Endometrial microvascular endothelial cells (primary cell): ENCODE data around the gene STX8. TPM values are rescaled to one million over a fixed set of nuclear protein-coding genes. Genes with fewer than 3 reads are reported as not detected.
"Not testable (repeated sequence)": the region's sequence is repeated elsewhere in the genome, so short reads cannot be mapped to it uniquely, and the experiment has no call there.

Experiments used
- in situ Hi-C: cut with HindIII; loops from 2 replicates; pipeline ENCODE4 v1.10.0; 2017; ENCODE audit warnings: low sequenced_read_pairs, low pct_unique_long_range_greater_than_20kb; ENCODE audit errors: inconsistent ontology term
- total RNA-seq: library from RNA; depleted of rRNA; stranded (reverse); fragments of >200 nt; gene quantifications from one replicate; pipeline ENCODE4 v1.2.3, GENCODE V29; 2015; ENCODE audit errors: inconsistent ontology term

Gene STX8
- total RNA-seq, 1 donor from 2014 or later, result 53.2 TPM

DNA sequence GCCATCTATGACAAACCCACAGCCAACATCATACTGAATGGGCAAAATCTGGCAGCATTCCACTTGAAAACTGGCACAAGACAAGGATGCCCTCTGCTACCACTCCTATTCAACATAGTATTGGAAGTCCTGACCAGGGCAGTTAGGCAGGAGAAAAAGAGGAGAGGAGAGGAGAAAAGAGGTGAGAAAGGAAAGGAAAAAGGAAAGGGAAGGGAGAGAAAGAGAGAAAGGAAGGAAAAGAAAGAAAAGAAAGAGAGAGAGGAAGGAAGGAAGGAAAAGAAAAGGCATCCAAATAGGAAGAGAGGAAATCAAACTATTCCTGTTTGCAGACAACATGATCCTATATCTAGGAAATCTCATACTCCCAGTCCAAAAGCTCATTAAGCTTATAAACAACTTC, 11.5 kb downstream of the STX8 start:
- in situ Hi-C loops, result no loop called here

DNA sequence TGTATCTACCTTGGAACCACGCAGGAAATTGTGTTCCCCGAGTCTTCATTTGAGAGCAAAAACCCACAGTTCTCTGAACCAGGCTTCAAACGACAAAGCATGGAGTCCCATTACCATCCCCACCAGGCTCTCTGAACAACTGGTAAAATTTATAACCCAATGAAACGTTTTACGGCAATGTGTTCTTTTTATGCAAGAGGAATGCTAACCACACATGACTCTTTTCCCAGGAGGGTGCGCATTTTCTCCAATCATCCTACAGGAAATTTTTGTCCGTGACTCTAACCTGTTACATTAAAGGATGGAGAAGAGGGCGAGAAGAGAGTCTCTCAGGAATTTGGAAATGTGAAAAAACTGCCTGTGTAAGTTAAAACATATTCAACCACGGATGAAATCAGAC, 17.8 kb downstream of the STX8 start:
- in situ Hi-C loops, result no loop called here

DNA sequence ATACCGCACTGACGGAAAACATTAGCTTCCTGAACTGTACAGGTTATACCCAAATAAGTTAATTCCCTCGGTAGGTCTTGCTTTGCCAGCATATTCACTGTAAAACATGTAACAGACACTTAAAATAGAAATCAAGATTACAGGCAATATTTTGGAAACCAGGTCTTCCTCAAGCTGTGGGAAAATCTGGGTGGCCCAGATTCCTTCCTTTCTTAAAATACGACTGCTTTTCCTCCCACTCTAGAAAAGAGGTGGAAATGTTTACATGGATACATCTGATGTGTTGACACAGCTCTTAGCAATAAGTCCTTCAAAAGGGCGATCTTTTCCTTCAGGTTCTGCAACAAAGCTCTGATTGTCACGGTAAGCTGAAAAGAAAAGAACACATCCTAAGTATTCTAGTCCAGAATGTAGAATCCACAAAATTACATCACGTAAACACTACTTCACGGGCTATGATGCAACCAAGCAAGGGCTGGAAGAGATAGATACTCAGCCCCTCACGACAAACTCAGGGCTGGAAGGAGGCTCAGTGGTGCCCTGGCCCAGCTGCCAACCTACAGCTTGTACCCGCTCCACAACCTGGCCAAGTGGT, 18.4 kb downstream of the STX8 start:
- in situ Hi-C loops, result no loop called here

DNA sequence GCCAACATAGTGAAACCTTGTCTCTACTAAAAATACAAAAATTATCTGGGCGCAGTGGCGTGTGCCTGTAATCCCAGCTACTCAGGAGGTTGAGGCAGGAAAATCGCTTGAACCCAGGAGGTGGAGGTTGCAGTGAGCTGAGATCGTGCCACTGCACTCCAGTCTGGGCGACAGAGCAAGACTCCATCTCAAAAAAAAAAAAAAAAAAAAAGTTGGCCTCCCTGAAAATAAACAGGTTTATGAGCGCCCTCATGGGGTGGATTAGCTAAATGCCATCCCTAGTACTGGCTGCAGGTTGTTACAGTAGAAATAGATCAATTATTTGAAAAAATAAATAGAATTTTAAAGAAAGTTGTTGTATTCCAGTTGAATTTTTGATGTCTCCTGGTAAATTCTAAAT, 20.9 kb downstream of the STX8 start:
- in situ Hi-C loops, result not testable (repeated sequence)

DNA sequence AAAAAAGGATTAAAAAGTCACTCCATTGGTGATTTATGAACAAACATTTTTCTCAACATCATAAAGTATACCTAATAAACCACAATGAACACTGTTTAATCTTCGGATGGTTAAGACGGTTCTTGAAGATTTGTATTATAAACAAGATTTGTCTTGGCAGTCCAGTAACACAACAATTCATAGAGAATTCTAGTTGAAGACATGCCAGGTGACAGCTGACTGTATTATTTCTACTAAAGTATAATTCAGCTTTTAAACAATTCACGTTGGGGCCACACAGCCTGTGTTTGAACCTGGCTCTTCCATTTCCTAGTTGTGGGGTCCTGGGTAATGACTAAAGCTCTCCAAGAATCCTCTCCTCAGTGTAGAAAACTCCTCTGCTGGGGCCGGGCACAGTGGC, 22.0 kb downstream of the STX8 start:
- in situ Hi-C loops, result no loop called here

DNA sequence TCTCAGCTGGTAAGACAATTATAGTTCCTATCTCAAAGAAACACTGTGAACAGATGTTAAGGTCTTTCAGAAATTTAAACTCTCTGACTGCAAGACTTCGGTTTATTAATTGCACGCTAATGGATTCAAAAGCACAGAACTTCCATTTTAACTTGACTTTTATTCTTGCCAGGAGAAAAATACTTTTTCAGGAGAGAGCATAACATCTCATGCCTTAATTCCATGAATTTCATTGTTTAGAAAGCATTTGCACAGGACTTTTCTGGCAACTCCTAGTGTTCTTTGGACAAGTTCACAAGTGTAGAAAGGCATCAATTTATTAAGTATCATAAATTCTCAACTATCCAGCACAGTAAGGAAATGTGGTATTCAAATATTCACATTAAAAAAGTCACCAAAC, 22.4 kb downstream of the STX8 start:
- in situ Hi-C loops, result no loop called here

DNA sequence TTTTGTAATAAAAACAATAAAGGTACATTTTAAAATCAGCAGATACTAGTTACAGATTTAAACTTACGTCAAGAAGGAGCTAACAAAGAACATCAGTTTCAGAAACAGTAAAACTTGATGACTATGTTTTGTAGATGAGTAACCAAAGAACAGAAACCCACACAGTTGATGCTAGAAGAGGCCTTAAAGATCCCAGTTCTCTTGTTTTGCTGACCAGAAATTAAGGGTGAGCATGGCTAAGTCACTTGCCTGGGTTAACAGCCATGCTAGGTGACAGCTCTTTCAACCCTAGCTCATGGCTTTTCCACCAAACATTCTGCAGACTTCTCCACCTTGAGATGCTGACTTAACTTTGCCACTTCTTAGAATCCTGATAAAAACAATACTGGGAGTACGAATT, 26.4 kb downstream of the STX8 start:
- in situ Hi-C loops, result no loop called here

GRCh38 chr17:9544221-9544620, 31.4 kb downstream of the STX8 start:
- in situ Hi-C loops, result no loop called here

DNA sequence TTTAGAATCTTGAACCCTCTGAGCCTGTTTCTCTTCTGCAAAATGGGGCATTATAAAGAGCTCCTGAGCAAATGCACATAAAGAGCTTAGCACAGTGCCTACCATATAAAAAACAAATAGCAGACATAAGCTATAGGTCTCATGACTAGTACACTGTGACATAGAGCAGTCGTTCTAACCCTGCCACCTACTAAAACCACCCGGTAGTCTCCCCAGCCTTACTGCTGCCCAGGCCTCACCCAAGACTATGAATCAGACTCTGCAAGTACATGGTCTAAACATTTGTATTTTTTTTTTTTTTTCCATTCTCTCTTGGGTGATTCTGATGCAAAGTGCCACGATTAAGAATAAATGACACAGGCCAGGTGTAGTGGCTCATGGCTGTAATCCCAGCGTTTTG, 33.9 kb downstream of the STX8 start:
- in situ Hi-C loops, result no loop called here

GRCh38 chr17:9538626-9539025, 37.0 kb downstream of the STX8 start:
- in situ Hi-C loops, result no loop called here

- in situ Hi-C loops, result no loop called here
Observed at GRCh38 chr17:9537177-9537776, 38.3 kb downstream of the STX8 start.

- in situ Hi-C loops, result no loop called here
Observed at GRCh38 chr17:9536061-9536460, 39.6 kb downstream of the STX8 start.

DNA sequence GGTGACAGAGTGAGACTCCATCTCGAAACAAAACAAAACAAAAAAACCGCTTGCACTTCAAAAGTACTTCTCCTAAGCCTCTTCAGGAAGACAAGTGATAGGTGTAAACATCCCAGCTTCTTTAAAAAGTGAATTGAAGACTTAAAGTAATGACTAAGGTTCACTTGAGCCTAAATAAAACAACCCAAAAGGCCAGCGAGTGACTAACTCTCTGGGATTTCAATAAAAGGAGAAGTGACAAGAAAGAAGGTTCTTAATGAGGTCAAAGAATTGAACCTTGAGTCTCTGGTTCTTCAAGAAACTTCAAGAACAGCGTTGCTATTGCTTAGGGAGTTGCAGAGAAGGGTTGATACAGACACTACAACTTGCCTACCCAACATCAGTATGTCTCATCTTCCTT, 42.2 kb downstream of the STX8 start:
- in situ Hi-C loops, result no loop called here

- in situ Hi-C loops, result no loop called here
Observed at GRCh38 chr17:9532715-9533114, 42.9 kb downstream of the STX8 start.

DNA sequence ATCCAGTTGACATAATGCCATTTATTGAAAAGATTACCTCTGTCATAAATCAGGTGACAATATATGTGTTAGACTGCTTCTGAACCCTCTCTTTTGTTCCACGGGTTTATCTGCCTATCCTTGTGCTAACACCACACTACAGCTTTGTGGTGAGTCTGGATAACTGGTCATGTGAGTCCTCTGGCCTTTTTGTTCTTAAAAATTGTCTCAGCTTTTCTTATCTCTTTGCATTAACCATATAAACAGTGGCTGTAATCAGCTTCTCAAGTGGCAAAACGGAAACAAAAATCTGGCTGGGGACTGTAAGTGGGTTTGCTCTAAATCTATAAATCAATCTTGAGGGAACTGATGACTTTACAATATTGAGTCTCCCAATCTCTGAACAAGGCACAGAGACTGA, 44.6 kb downstream of the STX8 start:
- in situ Hi-C loops, result no loop called here

- in situ Hi-C loops, result no loop called here
Observed at GRCh38 chr17:9529033-9529700, 46.5 kb downstream of the STX8 start.

DNA sequence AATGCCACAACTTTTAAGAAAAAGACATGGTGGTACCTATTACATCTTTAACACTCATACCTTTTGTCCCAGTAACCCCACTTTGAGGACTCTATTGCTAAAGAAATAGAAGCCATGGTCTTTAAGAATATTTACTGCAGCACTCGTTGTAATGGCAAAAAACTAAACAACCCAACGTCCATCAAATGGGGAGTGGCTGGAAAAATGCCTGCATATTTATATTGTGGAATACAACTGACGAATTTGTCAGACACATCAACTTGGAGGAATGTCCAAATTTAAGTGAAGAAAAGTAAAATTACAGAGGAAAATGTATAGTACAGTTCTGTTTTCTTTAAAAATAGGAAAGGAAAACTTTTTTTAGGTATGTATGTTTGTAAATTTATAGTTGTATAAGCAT, 47.8 kb downstream of the STX8 start:
- in situ Hi-C loops, result no loop called here

- in situ Hi-C loops, result no loop called here
Observed at GRCh38 chr17:9522074-9522473, 53.5 kb downstream of the STX8 start.

DNA sequence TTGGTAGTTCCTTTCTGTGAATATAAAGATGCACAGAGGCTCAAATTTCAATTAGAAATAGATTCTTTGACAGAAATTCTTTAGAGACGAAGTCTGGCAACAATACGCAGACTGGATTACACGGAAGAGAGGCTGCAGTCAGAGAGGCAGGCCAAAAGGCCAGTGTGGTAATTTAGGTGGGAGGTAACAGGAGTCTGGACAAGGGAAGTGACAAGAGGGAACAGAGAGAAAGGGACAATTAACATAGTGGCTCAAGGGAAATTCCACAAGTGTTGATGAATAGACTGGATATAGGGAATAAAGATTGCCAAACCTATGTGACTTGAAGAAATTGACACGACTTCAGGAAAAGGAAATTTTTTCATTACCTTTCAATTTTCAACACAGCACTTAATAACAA, 54.6 kb downstream of the STX8 start:
- in situ Hi-C loops, result no loop called here

- in situ Hi-C loops, result no loop called here
Observed at GRCh38 chr17:9520649-9521048, 55.0 kb downstream of the STX8 start.
